ENCODE measurements around the gene FRMD4A.

FRMD4A gene

DNA sequence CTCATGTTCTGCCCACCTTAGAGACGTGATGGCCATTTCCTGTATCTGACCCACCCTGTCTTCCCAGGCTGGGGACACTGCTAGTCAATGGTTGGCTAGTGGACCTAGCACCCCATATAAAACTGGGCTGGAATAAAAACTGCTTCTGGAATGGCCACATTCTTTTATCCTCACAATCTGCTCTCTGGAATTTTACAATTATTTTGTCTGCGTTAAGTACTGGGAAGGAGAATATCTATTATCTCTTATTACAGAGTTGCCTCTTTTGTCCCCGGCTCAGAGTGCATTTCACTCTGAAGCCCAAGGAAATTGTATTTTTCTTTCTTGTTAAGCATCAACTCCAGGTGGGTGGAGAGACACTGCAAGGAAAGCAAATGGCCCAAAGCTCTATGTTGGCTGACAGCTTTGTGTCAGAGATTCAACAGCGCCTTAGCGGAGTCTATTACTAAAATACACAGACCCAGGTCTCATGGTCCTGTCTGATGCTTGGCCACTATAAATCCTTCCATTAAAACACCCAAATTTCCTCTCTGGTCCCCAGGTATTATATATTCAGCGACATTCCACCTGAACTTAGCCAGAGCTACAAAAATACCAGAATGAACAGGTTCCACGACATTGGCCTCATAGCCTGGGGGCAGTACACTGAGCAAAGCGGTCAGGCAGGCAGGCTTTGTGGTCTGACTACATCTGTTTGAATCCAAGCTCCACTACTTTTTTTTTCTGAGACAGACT lies 622.3 kb downstream of the FRMD4A start:
- no peak for DNase-seq

DNA sequence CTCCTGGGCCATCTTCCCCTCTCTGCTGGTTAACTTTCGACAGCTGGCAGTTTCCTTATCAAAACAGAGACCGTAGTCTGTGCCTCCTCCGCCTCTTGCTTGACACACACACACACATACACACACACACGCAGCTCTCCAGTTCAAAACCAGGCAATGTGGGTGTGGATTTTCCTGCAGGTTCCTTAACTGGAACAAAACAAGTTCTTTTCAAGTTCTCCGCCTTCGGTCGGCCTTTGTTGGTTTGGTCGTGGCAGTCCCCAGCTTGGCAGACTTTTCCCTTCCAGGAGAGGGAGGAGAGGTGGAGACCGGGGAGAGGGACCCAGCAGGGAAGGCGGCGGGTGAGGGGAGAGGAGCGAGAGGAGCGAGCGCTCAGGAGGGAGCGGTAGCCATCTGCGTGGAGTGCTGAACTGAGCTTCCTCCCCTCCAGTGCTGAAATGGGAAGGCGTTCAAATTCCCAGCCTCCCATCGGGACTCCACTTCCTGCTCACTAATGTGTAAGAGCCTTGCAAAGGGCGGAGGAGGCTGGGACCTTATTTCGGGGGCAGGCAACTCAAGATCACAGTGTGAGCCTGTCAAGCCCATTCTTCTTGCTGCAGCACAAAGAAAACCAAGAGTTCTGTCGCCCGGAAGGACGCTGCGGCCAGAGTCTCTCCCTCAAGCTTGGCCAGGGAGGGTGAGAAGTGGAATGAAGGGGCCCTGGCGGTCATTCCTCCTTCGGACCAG lies 623.4 kb downstream of the FRMD4A start:
- no peak for DNase-seq

DNA sequence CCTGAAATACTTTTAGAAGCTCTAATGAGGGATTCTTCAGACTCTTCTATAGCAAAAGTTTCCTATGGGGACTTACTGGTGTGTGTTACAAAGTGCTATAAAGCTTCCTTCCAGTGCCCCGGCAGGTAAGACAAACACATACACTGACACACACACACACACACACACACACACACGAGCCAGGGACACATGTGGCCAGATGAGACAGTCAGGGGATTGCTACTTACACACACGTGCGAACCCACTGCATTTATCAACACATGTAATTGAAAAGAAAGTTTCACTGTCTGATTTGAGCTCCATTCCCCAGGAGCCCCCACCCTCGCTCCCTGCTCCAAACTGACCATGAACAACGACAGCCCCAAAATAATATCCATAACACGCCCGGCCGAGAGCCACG lies 624.1 kb downstream of the FRMD4A start:
- no peak for DNase-seq

DNA sequence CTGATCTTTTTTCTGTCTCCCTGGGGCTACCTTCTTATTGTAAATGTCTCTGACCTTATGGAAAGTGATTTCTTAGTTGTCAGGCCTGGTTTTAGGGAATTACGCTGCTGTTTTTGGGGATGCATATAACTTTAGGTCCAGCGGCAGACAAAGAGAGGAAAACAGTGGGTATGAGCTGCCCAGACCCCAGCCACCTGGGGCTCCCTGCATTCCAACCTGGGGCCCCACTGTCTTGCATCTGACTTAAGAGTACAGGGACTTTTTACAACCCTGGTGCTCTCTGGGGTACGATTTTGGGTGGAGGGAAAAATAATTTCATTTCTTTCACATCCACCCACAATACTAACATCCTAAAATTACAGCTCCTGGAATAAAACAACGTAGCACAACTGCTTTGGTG lies 624.5 kb downstream of the FRMD4A start:
- DNase-seq, result no peak

DNA sequence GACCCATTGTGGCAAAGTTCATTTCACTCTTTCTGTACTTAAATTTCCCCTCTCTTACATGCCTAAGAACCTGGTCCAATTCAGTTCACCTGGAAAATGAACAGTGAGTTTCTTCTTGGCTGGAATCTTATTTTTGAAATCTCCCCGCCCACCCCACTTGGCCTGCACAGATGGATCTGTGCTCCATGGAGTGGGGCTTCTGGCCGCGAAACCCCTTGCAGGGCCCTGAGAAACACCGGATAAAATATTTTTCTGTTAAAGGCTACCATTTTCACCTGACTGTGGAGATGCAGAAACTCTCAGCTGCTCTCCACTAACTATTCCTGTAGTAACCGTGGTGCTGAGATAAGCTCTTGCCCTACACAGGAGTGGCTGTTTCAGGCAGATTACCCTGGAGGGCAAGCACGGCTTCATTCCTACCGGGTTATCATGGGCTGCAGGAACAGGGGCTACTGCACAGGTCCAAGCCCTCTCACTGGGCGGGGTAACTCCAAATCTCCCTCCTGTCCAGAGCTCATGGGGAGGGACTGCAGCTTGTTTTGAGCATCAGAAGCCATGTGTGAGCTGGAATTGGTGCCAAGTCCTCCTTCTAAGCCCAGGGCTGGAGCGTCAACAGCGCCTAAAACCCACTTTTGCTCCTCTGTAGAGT lies 625.1 kb downstream of the FRMD4A start:
- no peak for DNase-seq

DNA sequence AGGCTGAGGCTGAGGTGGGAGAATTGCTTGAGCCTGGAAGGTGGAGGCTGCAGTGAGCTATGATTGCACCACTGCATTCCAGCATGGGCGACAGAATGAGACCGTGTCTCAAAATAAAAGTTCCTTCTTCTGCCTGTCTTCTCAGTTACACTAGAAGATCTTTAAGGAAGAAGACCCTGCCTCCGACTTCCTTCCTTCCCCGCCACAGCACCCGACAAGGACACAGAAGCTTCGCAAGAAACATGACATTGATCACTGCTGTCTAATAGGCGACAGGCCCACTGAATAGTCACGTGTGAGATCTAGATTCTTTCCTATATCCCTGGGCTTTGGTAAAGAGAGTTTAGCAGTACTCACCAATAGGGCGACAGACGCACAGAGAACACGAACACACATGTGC lies 625.8 kb downstream of the FRMD4A start:
- DNase-seq, result no peak

DNA sequence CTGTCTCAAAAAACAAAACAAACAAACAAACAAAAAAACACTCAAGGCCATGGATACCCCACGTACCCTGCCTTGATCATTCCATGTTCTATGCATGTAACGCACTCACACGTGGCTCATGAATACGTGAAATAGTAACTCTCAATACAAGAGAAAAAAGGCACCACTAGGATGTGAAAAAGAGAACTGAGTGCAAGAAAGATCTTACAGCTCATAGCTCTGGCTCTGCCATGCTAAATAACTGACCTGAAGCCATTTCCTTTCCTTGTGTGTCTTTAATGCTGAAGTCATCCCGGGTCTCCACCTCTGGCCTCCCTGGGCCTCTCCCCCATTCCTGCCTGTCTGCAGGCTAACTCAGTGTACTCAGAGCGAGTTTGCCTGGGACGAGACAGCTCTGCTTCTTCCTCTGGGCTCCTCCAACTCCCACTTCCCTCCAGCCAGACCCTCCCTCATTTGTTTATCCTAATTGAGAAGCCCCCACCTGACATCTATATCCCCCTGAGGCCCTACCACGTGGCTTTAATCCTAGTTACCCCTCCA lies 626.7 kb downstream of the FRMD4A start:
- no peak for DNase-seq

DNA sequence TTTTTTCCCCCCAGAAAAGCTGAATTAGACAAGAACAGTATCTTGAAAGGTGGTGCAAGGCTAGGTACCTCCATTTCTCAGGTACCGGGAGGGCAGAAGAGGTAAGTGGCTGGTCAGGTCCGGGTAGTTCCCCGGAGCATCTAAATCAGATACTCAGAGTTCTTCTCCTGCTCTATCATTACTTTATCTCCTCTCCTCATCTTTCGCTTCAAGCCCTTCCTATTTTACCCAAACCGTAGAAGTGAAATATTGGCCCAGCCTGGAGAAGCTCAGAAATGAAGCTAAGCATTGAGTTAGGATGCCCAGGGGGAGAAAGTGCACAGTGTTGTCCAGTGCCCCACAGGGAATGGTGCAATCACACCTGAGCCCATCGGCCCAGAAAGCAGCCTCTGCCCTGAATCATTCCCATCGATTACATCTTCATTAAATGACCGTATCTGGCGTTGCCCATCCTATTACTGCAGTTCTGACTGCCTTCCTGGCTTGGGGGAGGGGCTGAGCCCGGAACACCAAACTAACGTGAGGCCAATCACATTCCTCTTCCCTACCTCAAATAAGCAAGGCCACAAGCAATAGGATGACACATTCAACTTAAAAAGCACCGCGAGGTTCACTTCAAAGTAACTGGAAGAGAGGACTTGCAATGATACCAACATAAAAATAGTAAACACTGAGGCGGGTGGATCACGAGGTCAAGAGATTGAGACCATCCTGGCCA lies 627.5 kb downstream of the FRMD4A start:
- no peak for DNase-seq

DNA sequence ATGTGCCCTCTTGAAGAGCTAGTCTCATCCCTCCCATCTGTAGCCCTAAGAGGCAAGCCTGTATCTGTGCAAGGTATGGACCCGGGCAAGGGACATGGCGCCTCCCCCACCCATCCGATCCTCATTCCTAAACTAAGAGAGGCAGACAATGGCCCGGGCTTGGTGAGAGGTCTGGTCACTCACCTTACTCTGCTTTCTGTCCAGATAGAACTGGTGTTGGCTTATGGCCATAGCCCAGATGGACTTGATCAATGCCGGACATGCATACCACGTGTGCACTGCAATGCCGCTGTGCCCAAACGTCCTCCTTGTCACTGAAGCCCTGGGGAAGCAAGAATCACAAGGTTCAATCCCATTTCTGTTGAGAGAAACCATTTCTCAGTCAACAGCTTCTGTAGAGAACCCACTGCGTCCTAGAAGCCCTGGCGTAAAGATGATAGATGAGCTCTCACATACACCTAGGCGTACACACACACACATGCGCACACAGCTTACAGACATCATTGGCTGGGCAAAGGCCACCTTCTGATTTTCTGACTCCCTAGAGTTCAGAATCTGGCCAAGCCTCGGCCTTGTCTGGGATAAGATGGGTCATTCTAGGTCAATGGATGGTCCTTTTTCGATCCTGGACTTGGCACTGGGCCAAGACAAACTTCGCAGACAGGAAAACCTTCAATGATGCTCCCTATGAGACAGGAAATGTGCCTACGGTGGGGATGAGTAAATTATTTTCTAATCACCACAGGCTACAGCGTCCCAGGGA lies 629.4 kb downstream of the FRMD4A start:
- DNase-seq, result no peak

DNA sequence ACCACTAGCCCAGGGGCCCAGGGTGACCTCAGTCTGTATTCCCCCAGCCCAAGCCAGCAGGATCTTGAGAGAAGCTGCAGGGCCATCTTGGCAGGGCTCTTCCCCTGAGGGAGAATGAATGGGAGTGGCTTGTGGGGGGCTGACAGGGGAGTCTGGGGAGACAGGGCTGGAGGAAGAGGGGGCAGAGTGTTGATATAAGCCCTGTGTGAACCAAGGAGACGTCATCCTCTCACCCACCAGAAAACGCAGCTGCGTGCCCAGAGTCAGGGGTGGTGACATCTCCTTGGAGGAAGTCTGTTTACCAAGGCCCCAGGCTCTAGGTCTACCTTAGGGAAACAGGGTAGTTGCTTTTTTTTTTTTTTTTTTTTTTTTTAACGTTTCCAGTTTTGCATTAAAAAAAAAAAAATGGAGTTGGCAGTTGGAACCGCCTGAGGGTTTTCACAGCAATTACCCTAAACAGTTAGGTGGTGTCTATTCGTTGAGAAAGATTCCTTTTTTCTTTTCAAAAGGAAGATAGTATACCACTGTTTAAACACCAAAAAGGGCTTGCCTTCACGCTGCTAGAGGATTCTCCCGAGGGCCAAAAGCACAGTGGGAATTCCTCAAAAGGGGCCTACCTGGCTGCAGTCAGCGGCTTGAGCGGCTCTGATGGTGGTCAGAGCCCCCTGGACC lies 630.1 kb downstream of the FRMD4A start:
- DNase-seq, result no peak

DNA sequence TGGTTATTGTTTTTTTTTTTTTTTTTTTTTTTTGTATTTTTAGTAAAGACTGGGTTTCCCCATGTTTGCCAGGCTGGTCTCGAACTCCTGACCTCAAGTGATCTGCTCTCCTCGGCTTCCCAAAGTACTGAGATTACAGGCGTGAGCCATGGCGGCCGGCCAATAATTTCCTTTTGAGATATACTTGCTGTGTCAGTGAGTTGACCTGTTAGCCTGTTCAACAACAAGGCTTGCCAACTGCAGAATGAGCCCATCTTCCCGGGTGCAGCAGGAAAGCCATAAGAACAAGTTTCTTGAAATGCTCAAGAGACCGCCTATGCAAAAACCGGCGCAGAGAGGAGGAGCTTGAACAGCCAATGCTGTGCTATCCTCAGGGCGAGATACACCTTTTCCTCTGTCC lies 631.5 kb downstream of the FRMD4A start:
- DNase-seq, result no peak

DNA sequence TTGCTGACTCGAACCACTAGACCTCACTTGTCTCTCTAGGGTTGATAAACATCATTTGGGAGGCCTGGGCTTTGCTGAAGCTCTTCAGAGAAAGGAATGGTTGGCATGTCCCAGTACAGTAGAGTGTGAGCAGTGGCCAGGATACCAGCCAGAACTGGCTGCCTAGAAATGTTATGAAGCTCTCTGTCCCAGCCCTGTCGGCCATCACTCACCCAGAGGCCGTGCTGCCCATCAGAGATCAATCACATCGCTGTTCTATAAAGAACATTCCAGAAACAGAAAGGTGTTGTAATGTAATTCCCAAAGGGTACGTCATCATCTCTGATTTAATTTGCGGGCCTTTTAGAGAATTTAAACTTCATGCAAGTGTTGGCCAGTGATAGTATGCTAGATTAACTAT lies 632.5 kb downstream of the FRMD4A start:
- DNase-seq, result no peak

DNA sequence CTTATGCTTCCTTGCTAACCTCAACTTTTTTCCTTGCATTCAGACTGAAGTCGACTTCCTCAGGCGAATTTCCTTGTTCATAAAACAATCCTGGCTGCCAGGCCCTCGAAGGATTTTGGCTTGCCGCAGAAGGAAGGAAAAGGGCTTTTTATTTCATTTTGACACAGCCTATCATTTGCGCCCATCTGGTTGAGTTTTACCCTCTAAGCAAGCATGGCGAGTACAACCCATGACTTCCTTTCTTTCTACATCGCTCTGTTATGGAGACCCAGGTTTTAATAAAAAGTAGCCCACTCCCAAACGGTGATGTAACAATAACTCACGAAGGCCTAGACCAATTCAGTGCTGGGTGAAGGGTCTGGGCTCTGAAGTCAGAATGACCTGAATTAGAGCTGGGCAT lies 634.7 kb downstream of the FRMD4A start:
- DNase-seq, result no peak

DNA sequence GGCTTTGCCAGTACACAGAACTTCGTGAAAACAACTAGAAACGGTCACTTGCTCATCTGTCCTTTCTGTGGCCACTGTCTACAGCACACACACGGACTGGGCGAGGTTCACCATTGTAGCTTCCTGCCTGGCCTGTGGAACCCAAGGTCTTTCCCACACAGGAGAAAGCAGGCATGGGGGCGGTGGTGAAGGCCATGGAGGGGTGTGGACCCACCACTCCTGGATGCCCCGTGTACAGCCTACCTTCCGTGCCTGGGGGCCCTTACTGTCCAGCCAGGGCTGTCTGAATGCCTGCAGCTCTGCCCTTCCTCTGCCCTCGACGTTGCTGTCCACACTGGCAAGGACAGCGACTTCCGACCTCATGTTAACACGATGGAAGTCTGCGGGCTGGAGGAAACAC lies 635.1 kb downstream of the FRMD4A start:
- no peak for DNase-seq

DNA sequence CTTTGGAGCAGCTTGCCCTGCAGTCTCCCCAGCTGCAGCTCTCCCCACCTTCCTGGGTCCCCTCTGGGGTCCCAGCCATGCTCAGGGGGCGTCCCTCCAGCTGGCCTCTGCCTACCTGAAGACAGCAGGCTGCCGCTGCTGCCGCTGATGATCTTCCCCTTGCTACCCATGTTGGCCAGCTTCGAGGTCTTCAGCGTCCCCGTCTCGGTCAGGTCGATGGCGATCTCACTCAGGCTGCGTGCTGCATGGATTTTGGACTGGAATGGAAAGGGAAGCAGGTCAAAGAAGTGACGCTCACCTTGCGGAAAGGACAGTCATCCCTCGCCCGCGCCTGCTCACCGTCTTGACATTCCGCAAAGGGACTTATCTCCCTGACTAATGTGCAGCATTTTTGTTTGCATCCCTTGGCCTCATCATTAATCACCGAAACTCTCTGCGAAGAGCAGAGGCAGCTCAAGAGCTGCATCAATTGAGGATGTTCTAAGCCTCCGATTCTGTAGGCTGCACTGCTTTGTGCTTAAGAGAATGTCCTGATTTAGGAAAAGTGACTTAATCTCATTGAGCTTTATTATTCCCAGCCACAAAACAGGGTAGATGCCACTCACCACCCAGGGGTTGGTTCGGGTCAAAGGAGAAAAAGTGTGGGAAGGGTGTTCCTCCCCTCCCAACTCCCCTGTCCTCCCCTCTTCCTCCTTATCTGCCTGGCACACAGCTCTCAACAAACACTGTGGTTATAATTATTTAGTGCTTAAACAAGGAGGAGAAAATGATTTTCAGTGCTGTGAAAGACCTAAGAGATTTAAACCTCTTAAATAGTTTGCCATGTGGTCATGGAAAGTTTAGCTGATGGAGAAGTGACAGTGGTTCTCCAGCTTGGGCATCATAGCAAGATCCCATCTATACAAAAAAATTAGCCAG lies 636.7 kb downstream of the FRMD4A start:
- DNase-seq, result no peak

DNA sequence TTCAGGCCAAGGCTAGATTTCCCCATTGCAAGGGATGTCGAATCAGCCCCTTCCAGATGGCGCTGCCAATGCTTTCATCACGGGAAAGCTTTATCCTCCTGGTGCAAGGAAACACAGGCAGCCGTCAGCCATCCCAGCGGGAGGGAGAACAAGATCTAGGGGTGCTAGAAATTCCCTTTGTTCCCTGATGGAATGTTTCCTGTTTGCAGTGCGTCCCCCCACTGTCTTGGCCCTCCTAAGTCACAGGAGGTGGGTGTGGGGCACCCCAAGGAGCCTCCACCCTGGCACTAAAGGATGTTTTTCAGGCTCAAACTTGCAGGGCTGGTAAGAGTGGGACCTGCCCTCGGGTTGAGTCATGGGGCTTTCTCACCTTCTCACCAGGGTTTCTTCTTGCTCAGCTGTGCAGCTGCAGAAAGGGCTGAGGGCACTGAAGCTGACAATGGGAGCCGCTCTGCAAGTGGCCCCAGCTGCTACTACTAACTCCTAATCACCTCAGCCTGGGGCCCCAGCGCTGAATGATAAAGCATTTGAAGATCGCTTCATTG lies 640.4 kb downstream of the FRMD4A start:
- DNase-seq, result no peak

DNA sequence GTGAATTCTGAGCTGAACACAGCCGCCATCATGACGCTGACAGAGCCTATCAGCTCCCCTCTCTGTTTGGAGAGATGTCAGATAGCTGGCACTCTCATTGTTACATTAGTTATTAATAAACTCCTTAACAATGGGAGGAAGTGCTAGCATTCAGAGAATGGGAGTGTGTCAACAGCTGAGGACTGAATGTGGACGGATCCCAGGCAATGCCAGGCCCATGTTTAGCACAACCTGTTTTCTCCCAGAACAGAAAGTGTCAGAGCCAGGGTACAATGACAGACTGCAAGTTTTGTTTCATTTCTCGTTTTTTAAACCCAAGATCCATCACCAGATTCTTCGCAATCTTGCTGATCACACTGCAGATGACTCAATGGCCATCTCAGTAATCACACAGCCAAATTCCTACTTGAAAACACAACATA lies 644.4 kb downstream of the FRMD4A start:
- no peak for DNase-seq

DNA sequence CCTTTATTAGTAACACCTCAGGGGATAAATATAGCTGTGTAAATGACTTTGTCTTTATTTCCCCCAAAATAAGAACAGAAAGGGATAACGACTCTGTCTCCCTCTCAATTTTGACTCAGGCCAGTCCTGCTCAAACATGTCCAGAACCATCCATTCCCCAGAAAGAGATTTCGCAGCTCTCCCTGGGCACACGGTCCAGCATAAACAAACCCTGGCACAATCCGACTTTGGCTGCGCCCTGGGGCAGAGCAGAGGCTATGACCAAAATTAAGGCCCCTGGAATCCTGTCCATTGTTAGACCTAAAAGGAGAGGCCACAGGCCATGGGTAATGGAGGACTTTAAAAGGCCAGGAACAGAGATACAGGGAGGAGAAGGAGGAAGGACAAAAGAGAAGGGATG lies 644.8 kb downstream of the FRMD4A start:
- DNase-seq, result no peak

DNA sequence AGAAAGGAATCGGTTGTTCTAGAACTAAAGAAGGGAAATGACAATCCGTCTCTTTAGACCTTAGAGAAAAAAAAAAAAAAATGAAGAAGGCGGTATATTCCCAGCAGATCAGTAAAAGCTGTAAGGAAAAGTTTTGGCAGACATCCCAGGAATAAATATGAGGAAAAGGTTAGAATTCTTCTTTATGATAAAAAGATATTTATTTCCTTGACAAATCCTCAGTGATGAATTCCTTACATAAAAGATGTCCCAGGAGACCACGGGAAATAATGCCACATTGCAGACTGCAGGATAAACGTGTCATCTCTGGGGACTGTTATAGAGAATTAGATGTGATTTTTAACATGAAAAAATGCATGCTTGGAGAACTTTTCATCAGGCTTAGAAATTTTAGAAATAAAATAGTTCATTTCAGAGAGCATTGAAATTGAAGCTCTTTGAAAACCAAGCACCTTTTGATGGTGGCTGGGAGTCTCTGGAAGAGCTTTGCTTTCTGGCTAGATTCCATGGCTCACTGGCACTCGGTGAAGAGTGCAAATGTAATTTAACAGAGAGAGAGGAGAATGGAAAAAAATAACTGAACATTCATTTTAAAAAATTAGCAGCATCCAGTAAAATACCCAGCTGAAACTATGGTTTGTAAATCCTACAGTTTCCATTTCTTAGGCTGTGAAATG lies 645.8 kb downstream of the FRMD4A start:
- DNase-seq, result no peak

DNA sequence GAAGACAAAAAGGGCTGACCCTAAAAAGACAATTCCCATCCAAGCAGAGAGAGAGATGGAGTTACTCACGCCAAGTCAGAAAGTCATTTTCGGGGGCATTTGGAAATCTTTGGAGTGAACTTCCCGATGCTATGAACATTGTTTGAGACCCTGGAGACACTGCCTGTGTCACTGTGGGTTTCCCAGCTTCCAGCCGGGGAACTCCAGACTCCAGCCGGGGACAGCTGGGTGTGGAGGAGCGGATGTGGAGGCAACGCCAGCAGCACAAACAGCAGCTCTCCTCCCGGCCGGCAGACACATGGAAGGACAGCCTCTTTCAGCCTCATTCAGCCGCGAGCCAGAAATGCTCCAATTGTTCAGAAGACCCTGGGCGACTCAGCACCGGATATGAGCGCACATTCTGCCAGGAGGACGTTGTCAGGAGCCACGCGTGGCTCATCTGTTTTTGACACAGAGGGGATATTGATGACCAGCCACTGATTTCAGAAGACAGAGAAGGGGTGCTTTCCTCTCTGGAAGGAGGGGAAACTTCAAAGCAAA lies 646.4 kb downstream of the FRMD4A start:
- no peak for DNase-seq
